ENCODE measurements around the gene SPRY1.

SPRY1 gene

DNA sequence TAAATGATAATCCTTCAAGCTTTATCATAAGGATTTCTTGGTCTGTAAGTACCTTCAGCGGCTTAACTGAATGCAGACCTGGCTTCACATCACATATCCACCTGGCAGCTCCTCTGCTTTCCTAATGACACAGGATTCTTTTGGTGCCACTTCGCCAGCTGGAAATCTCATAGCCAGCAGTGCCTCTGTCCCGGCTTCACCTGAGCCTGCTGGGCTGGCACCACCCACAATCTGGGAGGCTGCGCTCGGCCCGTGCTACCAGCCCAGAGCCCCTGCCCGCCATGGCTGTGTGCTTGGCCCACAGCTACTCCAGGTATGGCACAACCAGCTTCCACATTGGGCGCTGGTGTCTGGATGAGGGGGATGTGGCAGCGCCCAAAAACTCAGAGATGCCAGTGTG is 37.4 kb downstream of the SPRY1 start:
- H3K9me3 ChIP-seq (ENCODE audit: insufficient read depth, low read length), result peaks cover 18% of the 10 kb centered on the region; the same call in 1 of the 2 replicates
- no peaks in the 10 kb centered on the region for H3K4me1 ChIP-seq (ENCODE audit: insufficient read depth, insufficient read length)
- no peaks in the 10 kb centered on the region for H3K36me3 ChIP-seq (ENCODE audit: insufficient read depth, insufficient read length, low read length)
- no peak for DNase-seq (ENCODE audit: low read depth, low spot score)
- TF ChIP-seq ZNF274 (IDR thresholded peaks at IDR 0.05; ENCODE audit: low read depth, low read length) (no peak), SUZ12 (IDR thresholded peaks at IDR 0.05; ENCODE audit: extremely low read depth, insufficient read depth, insufficient read length) (no peak), YY1 (IDR thresholded peaks at IDR 0.05; ENCODE audit: insufficient read depth, insufficient read length) (no peak)
- H3K27me3 ChIP-seq (ENCODE audit: insufficient read depth, insufficient read length), result no peaks in the 10 kb centered on the region
- no peak overlapping the region for H3K9ac ChIP-seq (ENCODE audit: insufficient read length, low read depth)
- H3K4me3 ChIP-seq (ENCODE audit: insufficient read length, low read depth), result no peak overlapping the region

DNA sequence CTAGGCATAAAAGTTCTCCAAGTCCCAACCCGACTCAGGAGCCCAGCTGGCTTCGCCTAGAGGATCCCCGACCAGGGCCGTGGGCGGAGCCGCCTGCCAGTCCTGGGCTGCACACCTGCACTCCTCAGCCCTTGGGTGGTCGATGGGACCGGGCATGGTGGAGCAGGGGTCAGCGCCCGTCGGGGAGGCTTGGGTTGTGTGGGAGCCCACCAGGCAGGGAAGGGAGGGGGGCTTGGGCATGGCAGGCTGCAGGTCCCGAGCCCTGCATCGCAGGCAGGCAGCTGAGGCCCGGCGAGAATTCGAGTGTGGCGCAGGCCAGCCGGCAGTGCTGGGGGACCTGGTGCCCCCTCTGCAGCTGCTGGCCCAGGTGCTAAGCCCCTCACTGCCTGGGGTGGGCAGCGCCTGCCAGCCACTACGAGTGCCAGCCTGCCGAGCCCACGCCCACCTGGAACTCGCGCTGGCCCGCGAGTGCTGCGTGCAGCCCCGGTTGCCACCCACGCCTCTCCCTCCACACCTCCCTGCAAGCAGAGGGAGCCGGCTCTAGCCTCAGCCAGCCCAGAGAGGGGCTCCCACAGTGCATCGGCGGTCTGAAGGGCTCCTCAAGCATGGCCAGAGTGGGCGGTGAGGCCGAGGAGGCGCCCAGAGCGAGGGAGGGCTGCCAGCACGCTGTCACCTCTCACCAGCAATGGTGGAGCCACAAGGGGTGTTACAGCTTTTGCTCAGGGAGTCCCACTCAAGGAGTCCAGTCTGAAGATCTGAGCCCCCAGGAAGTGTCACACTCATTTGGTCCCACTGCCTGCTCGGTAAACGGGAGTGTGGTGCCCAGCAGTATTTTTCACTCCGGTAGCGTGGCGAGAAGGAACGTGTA is 38.9 kb downstream of the SPRY1 start:
- Histone ChIP-seq H3K9me3 (ENCODE audit: insufficient read depth, low read length) (peaks cover 18% of the 10 kb centered on the region; the same call in 1 of the 2 replicates), H3K4me1 (ENCODE audit: insufficient read depth, insufficient read length) (no peaks in the 10 kb centered on the region), H3K9ac (ENCODE audit: insufficient read length, low read depth) (no peak overlapping the region), H3K4me3 (ENCODE audit: insufficient read length, low read depth) (no peak overlapping the region), H3K27me3 (ENCODE audit: insufficient read depth, insufficient read length) (no peaks in the 10 kb centered on the region), H3K36me3 (ENCODE audit: insufficient read depth, insufficient read length, low read length) (no peaks in the 10 kb centered on the region)
- DNase-seq (ENCODE audit: low read depth, low spot score), result no peak
- TF ChIP-seq ZNF274 (IDR thresholded peaks at IDR 0.05; ENCODE audit: low read depth, low read length) (no peak), SUZ12 (IDR thresholded peaks at IDR 0.05; ENCODE audit: extremely low read depth, insufficient read depth, insufficient read length) (no peak), YY1 (IDR thresholded peaks at IDR 0.05; ENCODE audit: insufficient read depth, insufficient read length) (no peak)

DNA sequence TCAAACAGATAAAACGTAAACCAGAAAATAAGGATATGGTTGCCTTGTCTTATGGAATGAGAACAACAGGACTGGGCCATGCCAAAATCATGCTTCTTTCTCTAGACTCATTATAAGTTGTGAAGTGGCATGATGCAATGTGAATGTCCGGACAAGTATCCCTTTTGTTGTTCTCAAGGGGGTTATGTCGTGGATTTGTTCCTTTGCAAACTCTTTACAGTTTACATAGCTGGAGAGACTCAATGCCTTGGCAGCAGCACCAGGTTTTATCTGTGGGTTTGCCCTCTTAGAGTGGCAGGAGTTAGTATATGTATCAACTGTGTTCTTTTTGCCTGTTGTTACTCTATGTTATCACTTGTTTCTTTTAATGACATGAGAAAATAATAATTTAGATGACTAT is 41.4 kb downstream of the SPRY1 start:
- no peaks in the 10 kb centered on the region for H3K36me3 ChIP-seq (ENCODE audit: insufficient read depth, insufficient read length, low read length)
- no peak for DNase-seq (ENCODE audit: low read depth, low spot score)
- H3K4me3 ChIP-seq (ENCODE audit: insufficient read length, low read depth), result no peak overlapping the region
- peaks cover 18% of the 10 kb centered on the region; the same call in 1 of the 2 replicates for H3K9me3 ChIP-seq (ENCODE audit: insufficient read depth, low read length)
- H3K4me1 ChIP-seq (ENCODE audit: insufficient read depth, insufficient read length), result no peaks in the 10 kb centered on the region
- H3K27me3 ChIP-seq (ENCODE audit: insufficient read depth, insufficient read length), result no peaks in the 10 kb centered on the region
- H3K9ac ChIP-seq (ENCODE audit: insufficient read length, low read depth), result no peak overlapping the region
- TF ChIP-seq SUZ12 (IDR thresholded peaks at IDR 0.05; ENCODE audit: extremely low read depth, insufficient read depth, insufficient read length), result no peak
- no peak for TF ChIP-seq YY1 (IDR thresholded peaks at IDR 0.05; ENCODE audit: insufficient read depth, insufficient read length)
- no peak for TF ChIP-seq ZNF274 (IDR thresholded peaks at IDR 0.05; ENCODE audit: low read depth, low read length)

DNA sequence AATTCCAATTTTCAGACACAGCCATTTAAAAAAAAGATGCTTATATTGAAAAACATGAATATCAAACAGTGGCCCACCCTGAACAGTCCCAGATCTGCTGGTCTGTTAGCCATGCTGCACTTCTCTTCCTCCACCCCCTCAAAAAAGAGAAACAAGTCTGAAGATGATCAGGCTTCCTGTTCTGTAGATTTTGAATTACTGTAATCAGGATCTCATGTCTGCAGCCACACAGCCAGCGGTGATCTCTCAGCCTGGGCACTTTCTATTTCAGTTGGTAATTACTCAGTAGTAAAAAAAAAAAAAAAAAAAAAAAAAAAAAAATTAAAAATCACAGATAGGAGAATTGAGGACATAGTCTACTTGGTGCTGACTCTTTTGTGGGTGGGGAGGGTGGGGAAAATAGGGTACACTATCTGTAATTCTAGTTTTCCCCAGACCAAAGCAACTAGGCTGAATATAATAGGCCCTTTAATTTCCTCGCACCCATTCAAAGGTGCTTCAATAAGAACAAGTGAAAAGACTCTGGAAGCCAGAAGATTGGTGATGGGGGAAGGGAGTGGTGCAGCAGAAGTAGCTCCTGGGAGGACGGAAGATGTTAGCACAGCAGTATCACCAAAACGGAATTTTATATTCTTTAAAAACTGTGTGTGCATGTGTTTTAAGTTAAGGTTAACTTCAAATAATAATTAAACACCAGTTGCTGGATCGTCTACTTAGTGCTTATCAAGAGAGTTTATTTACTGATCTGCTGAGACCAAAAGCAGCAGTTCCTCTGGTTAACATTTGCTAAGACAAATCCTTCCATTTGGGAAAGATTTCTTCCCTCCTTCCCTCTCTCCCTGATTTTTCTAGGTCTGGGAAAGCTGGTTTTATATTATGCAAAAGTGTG is 47.0 kb downstream of the SPRY1 start:
- peak; percentile 9 for DNase-seq (ENCODE audit: low read depth, low spot score)
- Histone ChIP-seq H3K27me3 (ENCODE audit: insufficient read depth, insufficient read length) (no peaks in the 10 kb centered on the region), H3K4me3 (ENCODE audit: insufficient read length, low read depth) (no peak overlapping the region), H3K4me1 (ENCODE audit: insufficient read depth, insufficient read length) (no peaks in the 10 kb centered on the region), H3K9me3 (ENCODE audit: insufficient read depth, low read length) (no peaks in the 10 kb centered on the region), H3K36me3 (ENCODE audit: insufficient read depth, insufficient read length, low read length) (no peaks in the 10 kb centered on the region), H3K9ac (ENCODE audit: insufficient read length, low read depth) (no peak overlapping the region)
- TF ChIP-seq YY1 (IDR thresholded peaks at IDR 0.05; ENCODE audit: insufficient read depth, insufficient read length) (no peak), ZNF274 (IDR thresholded peaks at IDR 0.05; ENCODE audit: low read depth, low read length) (no peak), SUZ12 (IDR thresholded peaks at IDR 0.05; ENCODE audit: extremely low read depth, insufficient read depth, insufficient read length) (no peak)

DNA sequence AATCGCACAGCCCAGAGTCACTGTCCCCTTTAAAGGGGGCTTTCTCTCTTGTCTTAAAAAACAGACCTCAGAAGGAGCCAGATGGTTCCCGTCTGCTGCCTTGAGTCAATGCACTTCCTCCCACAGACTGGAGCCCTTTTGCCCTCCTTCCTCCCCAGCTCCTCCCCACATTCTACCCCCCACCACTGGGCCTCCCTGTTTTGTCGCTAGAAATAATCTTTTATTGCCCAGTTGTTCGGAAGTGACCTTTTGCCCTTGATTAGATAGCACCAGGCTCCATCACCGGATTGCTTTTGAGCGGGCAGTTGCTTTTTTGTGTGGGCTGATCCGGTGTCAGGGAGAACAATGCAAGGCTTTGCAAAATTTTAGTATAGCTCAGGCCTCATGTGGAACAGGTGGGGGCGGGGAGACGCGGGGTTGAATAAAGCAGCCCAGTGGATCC is 47.7 kb downstream of the SPRY1 start:
- H3K27me3 ChIP-seq (ENCODE audit: insufficient read depth, insufficient read length), result no peaks in the 10 kb centered on the region
- DNase-seq (ENCODE audit: low read depth, low spot score), result peak; percentile 43
- H3K4me3 ChIP-seq (ENCODE audit: insufficient read length, low read depth), result no peak overlapping the region
- H3K4me1 ChIP-seq (ENCODE audit: insufficient read depth, insufficient read length), result no peaks in the 10 kb centered on the region
- no peak overlapping the region for H3K9ac ChIP-seq (ENCODE audit: insufficient read length, low read depth)
- no peaks in the 10 kb centered on the region for H3K9me3 ChIP-seq (ENCODE audit: insufficient read depth, low read length)
- TF ChIP-seq SUZ12 (IDR thresholded peaks at IDR 0.05; ENCODE audit: extremely low read depth, insufficient read depth, insufficient read length), result no peak
- TF ChIP-seq ZNF274 (IDR thresholded peaks at IDR 0.05; ENCODE audit: low read depth, low read length), result no peak
- TF ChIP-seq YY1 (IDR thresholded peaks at IDR 0.05; ENCODE audit: insufficient read depth, insufficient read length), result no peak
- no peaks in the 10 kb centered on the region for H3K36me3 ChIP-seq (ENCODE audit: insufficient read depth, insufficient read length, low read length)

DNA sequence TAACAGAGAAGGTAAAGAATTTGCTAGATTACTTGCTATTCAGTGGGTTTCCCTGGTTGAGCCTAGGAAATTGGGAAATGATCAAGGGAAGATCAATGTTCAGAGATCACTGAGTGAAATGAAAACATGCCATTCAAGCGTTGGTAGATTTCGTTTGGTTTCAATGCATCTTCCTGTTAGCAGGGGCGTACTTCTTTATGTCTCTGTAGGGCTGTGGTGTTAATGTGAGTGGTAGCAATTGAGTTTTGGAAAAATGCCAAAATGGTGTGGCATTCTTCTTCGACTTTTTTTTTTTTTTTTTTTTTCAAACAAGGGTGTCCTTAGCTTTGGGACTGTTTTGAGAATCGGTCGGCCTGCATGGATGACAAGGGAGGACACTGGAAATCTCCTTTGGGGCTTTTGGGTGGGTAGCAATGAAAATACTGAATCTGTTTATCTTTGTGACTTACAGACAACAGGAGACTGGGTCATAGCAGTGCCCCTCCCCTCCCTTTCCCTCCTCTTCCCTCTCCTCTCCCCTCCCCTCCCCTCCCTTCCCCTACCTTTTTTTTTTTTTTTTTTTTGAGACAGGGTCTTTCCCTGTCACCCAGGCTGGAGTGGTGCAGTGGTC is 50.4 kb downstream of the SPRY1 start:
- no peak overlapping the region for H3K9ac ChIP-seq (ENCODE audit: insufficient read length, low read depth)
- no peak overlapping the region for H3K4me3 ChIP-seq (ENCODE audit: insufficient read length, low read depth)
- no peaks in the 10 kb centered on the region for H3K27me3 ChIP-seq (ENCODE audit: insufficient read depth, insufficient read length)
- no peaks in the 10 kb centered on the region for H3K4me1 ChIP-seq (ENCODE audit: insufficient read depth, insufficient read length)
- no peak for TF ChIP-seq ZNF274 (IDR thresholded peaks at IDR 0.05; ENCODE audit: low read depth, low read length)
- TF ChIP-seq YY1 (IDR thresholded peaks at IDR 0.05; ENCODE audit: insufficient read depth, insufficient read length), result no peak
- no peak for TF ChIP-seq SUZ12 (IDR thresholded peaks at IDR 0.05; ENCODE audit: extremely low read depth, insufficient read depth, insufficient read length)
- H3K36me3 ChIP-seq (ENCODE audit: insufficient read depth, insufficient read length, low read length), result no peaks in the 10 kb centered on the region
- H3K9me3 ChIP-seq (ENCODE audit: insufficient read depth, low read length), result no peaks in the 10 kb centered on the region
- DNase-seq (ENCODE audit: low read depth, low spot score), result no peak

All from NT2/D1 (cell line).